Measurements from ENCODE around the gene B3GAT1.

DNA sequence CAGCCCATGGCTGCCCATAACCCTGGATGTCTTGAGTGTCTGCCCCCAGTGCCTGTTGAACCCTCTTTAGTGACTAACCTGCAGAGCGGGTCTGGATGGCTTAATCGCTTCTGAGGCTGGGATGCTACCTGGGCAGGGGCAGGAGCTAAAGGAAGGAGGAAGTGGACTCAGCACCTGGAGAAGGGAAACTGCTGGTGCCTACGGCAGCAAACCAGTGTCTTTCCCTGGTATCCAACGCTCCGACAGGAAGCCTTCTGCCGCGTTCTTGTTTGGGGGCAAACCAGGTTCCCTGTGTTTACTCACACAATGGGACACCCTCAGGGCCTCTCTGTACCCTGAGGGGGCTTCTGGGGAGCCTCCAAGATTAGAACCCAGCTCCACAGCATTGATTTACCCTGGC is 38.1 kb upstream of the B3GAT1 start:
- TF ChIP-seq, protein P1, sequence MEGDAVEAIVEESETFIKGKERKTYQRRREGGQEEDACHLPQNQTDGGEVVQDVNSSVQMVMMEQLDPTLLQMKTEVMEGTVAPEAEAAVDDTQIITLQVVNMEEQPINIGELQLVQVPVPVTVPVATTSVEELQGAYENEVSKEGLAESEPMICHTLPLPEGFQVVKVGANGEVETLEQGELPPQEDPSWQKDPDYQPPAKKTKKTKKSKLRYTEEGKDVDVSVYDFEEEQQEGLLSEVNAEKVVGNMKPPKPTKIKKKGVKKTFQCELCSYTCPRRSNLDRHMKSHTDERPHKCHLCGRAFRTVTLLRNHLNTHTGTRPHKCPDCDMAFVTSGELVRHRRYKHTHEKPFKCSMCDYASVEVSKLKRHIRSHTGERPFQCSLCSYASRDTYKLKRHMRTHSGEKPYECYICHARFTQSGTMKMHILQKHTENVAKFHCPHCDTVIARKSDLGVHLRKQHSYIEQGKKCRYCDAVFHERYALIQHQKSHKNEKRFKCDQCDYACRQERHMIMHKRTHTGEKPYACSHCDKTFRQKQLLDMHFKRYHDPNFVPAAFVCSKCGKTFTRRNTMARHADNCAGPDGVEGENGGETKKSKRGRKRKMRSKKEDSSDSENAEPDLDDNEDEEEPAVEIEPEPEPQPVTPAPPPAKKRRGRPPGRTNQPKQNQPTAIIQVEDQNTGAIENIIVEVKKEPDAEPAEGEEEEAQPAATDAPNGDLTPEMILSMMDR (IDR thresholded peaks at IDR 0.05; ENCODE audit: low read length): no peak
- no peak for TF ChIP-seq EZH2phosphoT487 (IDR thresholded peaks at IDR 0.05; ENCODE audit: low read length)
